BJ (cell line): ENCODE results near the gene CCDC6. TPM values are rescaled to one million over a fixed set of nuclear protein-coding genes. Genes with fewer than 3 reads are reported as not detected.
"Not testable (repeated sequence)": the region's sequence is repeated elsewhere in the genome, so short reads cannot be mapped to it uniquely, and the experiment has no call there.

Experiments used
- CTCF ChIA-PET: fragments of 350-600 bp; formaldehyde crosslinking; extraction: SDS; loops from one replicate; lab custom pipeline; 2021; ENCODE audit warnings: antibody characterized with exemption, inconsistent platforms; lab: Yijun Ruan, JAX
- POLR2A ChIA-PET: fragments of 300-600 bp; sonication (Branson Sonifier 250); formaldehyde crosslinking; extraction: SDS; loops from one replicate; lab custom pipeline; 2021; ENCODE audit warnings: antibody characterized with exemption; lab: Charles Lee
- DNase-seq: peaks from one replicate; pipeline ENCODE4 v3.0.0-alpha.2; 2011; ENCODE audit warnings: low read depth
- H3K27me3 ChIP-seq: 2 replicates; pipeline ENCODE4 v1.6.0; 2011; ENCODE audit warnings: low read length; ENCODE audit not compliant: control insufficient read depth, insufficient read depth
- H3K36me3 ChIP-seq: 2 replicates; pipeline ENCODE4 v1.5.1; 2011; ENCODE audit warnings: low read length; ENCODE audit not compliant: control insufficient read depth, insufficient read depth
- H3K4me3 ChIP-seq: 2 replicates; pipeline ENCODE4 v1.5.1; 2011; ENCODE audit warnings: low read depth, mild to moderate bottlenecking, control low read depth, low read length
- CTCF ChIP-seq: IDR thresholded peaks from 2 replicates; pipeline ENCODE4 v1.5.1; 2011; ENCODE audit warnings: low read depth, mild to moderate bottlenecking, control low read depth, inconsistent platforms, low read length, moderate library complexity; ENCODE audit not compliant: insufficient read depth
- polyA plus RNA-seq: library from polyadenylated mRNA; depleted of rRNA; stranded (reverse); fragments of >200 nt; gene quantifications from 2 replicates; pipeline ENCODE4 v1.2.3, GENCODE V29; 2011

The CCDC6 gene
- polyA plus RNA-seq, 1 experiment = 17.2 TPM

GRCh38 chr10:59877191-59877671 lies 29.1 kb downstream of the CCDC6 start:
- Histone ChIP-seq H3K27me3 (no peaks in the 10 kb centered on the region), H3K4me3 (no peak overlapping the region), H3K36me3 (no peaks in the 10 kb centered on the region)
- no peak for TF ChIP-seq CTCF
- CTCF ChIA-PET = no interaction called here
- POLR2A ChIA-PET = no interaction called here
- DNase-seq = no peak

GRCh38 chr10:59876695-59877094 lies 29.7 kb downstream of the CCDC6 start:
- no peak for TF ChIP-seq CTCF
- H3K36me3 ChIP-seq = no peaks in the 10 kb centered on the region
- ChIA-PET CTCF (interaction anchor here (0.6 kb wide), 1 partner anchor 472 kb away, joined by 3 read pairs; no protein-coding TSS in a partner anchor), POLR2A (no interaction called here)
- no peak for DNase-seq
- H3K4me3 ChIP-seq = no peak overlapping the region
- H3K27me3 ChIP-seq = no peaks in the 10 kb centered on the region

GRCh38 chr10:59876208-59876607 lies 30.1 kb downstream of the CCDC6 start:
- CTCF ChIA-PET = interaction anchor here (0.6 to 1.2 kb wide), 2 partner anchors 9 to 473 kb away, joined by 3 read pairs; no protein-coding TSS in a partner anchor

GRCh38 chr10:59873896-59874295 lies 32.5 kb downstream of the CCDC6 start:
- POLR2A ChIA-PET = no interaction called here
- DNase-seq = no peak
- TF ChIP-seq CTCF = no peak
- no peak overlapping the region for H3K4me3 ChIP-seq
- CTCF ChIA-PET = interaction anchor here (1.1 kb wide), 1 partner anchor 15 kb away, joined by 3 read pairs; no protein-coding TSS in a partner anchor
- no peaks in the 10 kb centered on the region for H3K27me3 ChIP-seq
- H3K36me3 ChIP-seq = no peaks in the 10 kb centered on the region

More at GRCh38 chr10:59876208-59876607, 30.1 kb downstream of the CCDC6 start:
- H3K4me3 ChIP-seq, H3K36me3 ChIP-seq, DNase-seq, POLR2A ChIA-PET, H3K27me3 ChIP-seq: not testable (repeated sequence)

- POLR2A ChIA-PET = no interaction called here
Observed at GRCh38 chr10:59872892-59873463, 33.4 kb downstream of the CCDC6 start.

More at GRCh38 chr10:59872892-59873463, 33.4 kb downstream of the CCDC6 start:
- H3K4me3 ChIP-seq = no peak overlapping the region
- peak; percentile 32 for DNase-seq
- CTCF ChIA-PET = interaction anchor here (0.9 to 1.3 kb wide), 3 partner anchors 10 to 35 kb away, joined by 3 to 4 read pairs (median 3); no protein-coding TSS in a partner anchor
- no peaks in the 10 kb centered on the region for H3K27me3 ChIP-seq
- no peak for TF ChIP-seq CTCF
- H3K36me3 ChIP-seq = no peaks in the 10 kb centered on the region
